Sigmoid colon (tissue), 7 donors: Measurements from ENCODE around the gene U2AF2. TPM values are rescaled to one million over a fixed set of nuclear protein-coding genes. Genes with fewer than 3 reads are reported as not detected.

Experiments used
- DNase-seq: peaks from one replicate; pipeline ENCODE4 v3.0.0-alpha.2; 2019
- H3K27ac ChIP-seq, 4 donors: fragments of 200-600 bp; sonication (generic); one replicate each; pipeline ENCODE4 v1.5.1; 2016 to 2019; ENCODE audit warnings: mild to moderate bottlenecking in 1 of 4
- H3K27me3 ChIP-seq, 3 donors: fragments of 200-600 bp; sonication (generic); one replicate each; pipeline ENCODE4 v1.5.1; 2019; ENCODE audit warnings: mild to moderate bottlenecking in 1 of 3
- H3K36me3 ChIP-seq, 4 donors: fragments of 200-600 bp; sonication (generic); one replicate each; pipeline ENCODE4 v1.5.1; 2016 to 2019
- H3K4me1 ChIP-seq, 4 donors: fragments of 200-600 bp; sonication (generic); one replicate each; pipeline ENCODE4 v1.5.1; 2017 to 2019
- H3K4me3 ChIP-seq, 4 donors: fragments of 200-600 bp; sonication (generic); one replicate each; pipeline ENCODE4 v1.5.1; 2017 to 2019; ENCODE audit warnings: mild to moderate bottlenecking in 2 of 4, moderate library complexity in 1 of 4
- H3K9me3 ChIP-seq, 4 donors: fragments of 200-600 bp in 3 of 4; sonication (generic) in 3 of 4; one replicate each; pipeline versions ENCODE4 v1.5.1 to v1.6.1; 2013 to 2019
- CTCF ChIP-seq, 4 experiments: fragments of 450-650 bp in 3 of 4; fragments of 200-600 bp in 1 of 4; IDR thresholded peaks; one replicate each; pipeline ENCODE4 v1.5.1; 2016 to 2019; ENCODE audit warnings: antibody characterized with exemption in 4 of 4, mild to moderate bottlenecking in 3 of 4, moderate library complexity in 2 of 4
- EP300 ChIP-seq, 4 donors: sonication (generic); formaldehyde crosslinking; IDR thresholded peaks; one replicate each; pipeline ENCODE4 v1.6.1; 2017; ENCODE audit warnings: antibody characterized with exemption in 4 of 4
- POLR2A ChIP-seq, 2 donors: fragments of 450-650 bp; IDR thresholded peaks; one replicate each; pipeline ENCODE4 v1.6.1; 2016; ENCODE audit warnings: antibody characterized with exemption in 2 of 2, mild to moderate bottlenecking in 2 of 2, moderate library complexity in 2 of 2
- POLR2AphosphoS5 ChIP-seq, 4 donors: sonication (generic); formaldehyde crosslinking; IDR thresholded peaks; one replicate each; pipeline ENCODE4 v1.6.1; 2017; ENCODE audit warnings: antibody characterized with exemption in 4 of 4
- WGBS, 2 donors: extraction: QIAGEN DNeasy Blood & Tissue Kit; methylation state at CpG; one replicate each; pipeline ENCODE4 v1.1.7; 2013; 5-methylcytosine and 5-hydroxymethylcytosine counted together
- intact Hi-C: fragments of 100-400 bp; cut with DNase I; formaldehyde crosslinking; loops from one replicate; pipeline ENCODE4 v1.15.1; 2023
- polyA plus RNA-seq, 3 donors: library from polyadenylated mRNA; stranded (reverse); fragments of 200-250 nt; gene quantifications; one replicate each; pipeline ENCODE4 v1.2.3, GENCODE V29; 2013
- total RNA-seq, 4 donors: library from RNA; depleted of rRNA; stranded (reverse); fragments of >200 nt; gene quantifications; one replicate each; pipeline ENCODE4 v1.1.0, GENCODE V29; 2016
- donor health status: healthy with polysubstance abuse.
- donor health status: Bipolar disorder and iron deficiency.
- donor health status: healthy.

The U2AF2 gene
- total and polyA plus RNA-seq, 7 donors, result 52.1 to 162 (median 79.7) TPM

- Histone ChIP-seq H3K4me3 (no peak overlapping the region), H3K27ac (no peak overlapping the region), H3K27me3 (no peaks in the 10 kb centered on the region), H3K9me3 (no peaks in the 10 kb centered on the region), H3K36me3 (peaks cover 10 to 79% (median 47%) of the 10 kb centered on the region in 4 donors), H3K4me1 (peaks cover 0 to 25% (median 6%) of the 10 kb centered on the region in 4 donors)
- 19 to 74% methylated on average over 22 of the region's 22 CpGs for WGBS, 2 donors
- intact Hi-C loops, result no loop called here
- no peak for DNase-seq
- TF ChIP-seq EP300 (IDR thresholded peaks at IDR 0.05) (no peak), CTCF (IDR thresholded peaks at IDR 0.05) (no peak), POLR2AphosphoS5 (IDR thresholded peaks at IDR 0.05) (no peak), POLR2A (IDR thresholded peaks at IDR 0.05) (no peak)
Observed at GRCh38 chr19:55683449-55684261, 28.8 kb downstream of the U2AF2 start.

- Histone ChIP-seq H3K4me1 (peaks cover 0 to 14% (median 0%) of the 10 kb centered on the region in 4 donors), H3K9me3 (no peaks in the 10 kb centered on the region), H3K4me3 (no peak overlapping the region), H3K27ac (no peak overlapping the region), H3K36me3 (peaks cover 20 to 79% (median 43%) of the 10 kb centered on the region in 4 donors), H3K27me3 (no peaks in the 10 kb centered on the region)
- WGBS, 2 donors, result 92 to 96% methylated on average over 60 of the region's 60 CpGs
- no peak for TF ChIP-seq POLR2AphosphoS5 (IDR thresholded peaks at IDR 0.05)
- no peak for TF ChIP-seq CTCF (IDR thresholded peaks at IDR 0.05)
- no peak for TF ChIP-seq POLR2A (IDR thresholded peaks at IDR 0.05)
- TF ChIP-seq EP300 (IDR thresholded peaks at IDR 0.05), result no peak
- intact Hi-C loops, result no loop called here
- DNase-seq, result no peak
Observed at GRCh38 chr19:55684946-55685681, 30.3 kb downstream of the U2AF2 start.

GRCh38 chr19:55685776-55686175 is 30.9 kb downstream of the U2AF2 start:
- no peaks in the 10 kb centered on the region for H3K9me3 ChIP-seq
- 86 to 94% methylated on average over 6 of the region's 6 CpGs for WGBS, 2 donors
- peaks cover 0 to 7% (median 0%) of the 10 kb centered on the region in 4 donors for H3K4me1 ChIP-seq
- H3K36me3 ChIP-seq, result peaks cover 23 to 79% (median 45%) of the 10 kb centered on the region in 4 donors
- H3K4me3 ChIP-seq, result no peak overlapping the region
- H3K27ac ChIP-seq, result no peak overlapping the region
- intact Hi-C loops, result no loop called here
- TF ChIP-seq POLR2AphosphoS5 (IDR thresholded peaks at IDR 0.05) (no peak), CTCF (IDR thresholded peaks at IDR 0.05) (no peak), EP300 (IDR thresholded peaks at IDR 0.05) (no peak), POLR2A (IDR thresholded peaks at IDR 0.05) (no peak)
- DNase-seq, result no peak
- no peaks in the 10 kb centered on the region for H3K27me3 ChIP-seq

- H3K4me1 ChIP-seq, result peaks cover 0 to 7% (median 0%) of the 10 kb centered on the region in 4 donors
- H3K27ac ChIP-seq, result no peak overlapping the region
- H3K27me3 ChIP-seq, result no peaks in the 10 kb centered on the region
- TF ChIP-seq POLR2A (IDR thresholded peaks at IDR 0.05), result no peak
- no peak for TF ChIP-seq POLR2AphosphoS5 (IDR thresholded peaks at IDR 0.05)
- no peak for TF ChIP-seq CTCF (IDR thresholded peaks at IDR 0.05)
- no peak for TF ChIP-seq EP300 (IDR thresholded peaks at IDR 0.05)
- peaks cover 29 to 80% (median 48%) of the 10 kb centered on the region in 4 donors for H3K36me3 ChIP-seq
- intact Hi-C loops, result no loop called here
- 57 to 84% methylated on average over 29 of the region's 29 CpGs for WGBS, 2 donors
- no peak for DNase-seq
- H3K4me3 ChIP-seq, result no peak overlapping the region
- no peaks in the 10 kb centered on the region for H3K9me3 ChIP-seq
Observed at GRCh38 chr19:55686311-55687050, 31.6 kb downstream of the U2AF2 start.
